Measurements from ENCODE around the gene GSTO1. TPM values are rescaled to one million over a fixed set of nuclear protein-coding genes. Genes with fewer than 3 reads are reported as not detected.
A peak's percentile ranks its signal among the peaks of the same experiment; 100 is the strongest.

GSTO1 gene
- total RNA-seq, 3 donors from 2014 or later (not counting 1 experiment from before 2014, with no cell fraction given): 27.8 to 38.0 (median 31.5) TPM

GRCh38 chr10:104257235-104257634 is 2.5 kb downstream of the GSTO1 start:
- Histone ChIP-seq H3K27ac (ENCODE audit: low read length) (peak overlapping the region; percentile 60), H3K4me1 (ENCODE audit: control insufficient read depth, insufficient read depth, low read length) (peaks cover 12% of the 10 kb centered on the region), H3K36me3 (ENCODE audit: control insufficient read depth, insufficient read depth, low read length) (peaks cover 45% of the 10 kb centered on the region), H3K9me3 (ENCODE audit: control insufficient read depth, insufficient read depth, low read length) (no peaks in the 10 kb centered on the region), H3K4me3 (ENCODE audit: low read length) (no peak overlapping the region), H3K27me3 (ENCODE audit: control insufficient read depth, insufficient read depth, low read length) (no peaks in the 10 kb centered on the region)
- no peak for DNase-seq
- Mint-ChIP-seq H3K27me3 (ENCODE audit: low read depth in 2 of 2) (no peaks in the 10 kb centered on the region), H3K9me3 (no peaks in the 10 kb centered on the region), H3K4me1 (peaks cover 71 to 72% of the 10 kb centered on the region in 2 donors), H3K27ac (peak overlapping the region; percentile 90 to 96), H3K36me3 (peaks cover 18% of the 10 kb centered on the region), H3K4me3 (peak overlapping the region; percentile 49)
- no peak for TF ChIP-seq CTCF (IDR thresholded peaks at IDR 0.05)
- ATAC-seq: no peak
- 100% methylated on average over 2 of the region's 5 CpGs for WGBS (ENCODE audit: insufficient coverage)
- intact Hi-C loops (cut with micrococcal nuclease): no loop called here

- H3K4me1 Mint-ChIP-seq: peaks cover 69% of the 10 kb centered on the region in 2 donors
- H3K9me3 Mint-ChIP-seq: no peaks in the 10 kb centered on the region
- Histone ChIP-seq H3K9me3 (ENCODE audit: control insufficient read depth, insufficient read depth, low read length) (no peaks in the 10 kb centered on the region), H3K4me1 (ENCODE audit: control insufficient read depth, insufficient read depth, low read length) (peaks cover 12% of the 10 kb centered on the region), H3K4me3 (ENCODE audit: low read length) (no peak overlapping the region), H3K36me3 (ENCODE audit: control insufficient read depth, insufficient read depth, low read length) (peaks cover 53% of the 10 kb centered on the region), H3K27ac (ENCODE audit: low read length) (no peak overlapping the region), H3K27me3 (ENCODE audit: control insufficient read depth, insufficient read depth, low read length) (no peaks in the 10 kb centered on the region)
- TF ChIP-seq CTCF (IDR thresholded peaks at IDR 0.05): no peak
- H3K4me3 Mint-ChIP-seq: no peak overlapping the region
- 100% methylated on average over 3 of the region's 3 CpGs for WGBS (ENCODE audit: insufficient coverage)
- H3K36me3 Mint-ChIP-seq: peaks cover 18% of the 10 kb centered on the region
- H3K27ac Mint-ChIP-seq: peak overlapping the region; percentile 73 to 90
- ATAC-seq (no peak), DNase-seq (no peak)
- H3K27me3 Mint-ChIP-seq (ENCODE audit: low read depth in 2 of 2): no peaks in the 10 kb centered on the region
- intact Hi-C loops (cut with micrococcal nuclease): no loop called here
Measured at GRCh38 chr10:104258209-104258608, 3.5 kb downstream of the GSTO1 start.

- no peak for TF ChIP-seq CTCF (IDR thresholded peaks at IDR 0.05)
- ATAC-seq: no peak
- WGBS (ENCODE audit: insufficient coverage): 98% methylated on average over 3 of the region's 3 CpGs
- H3K4me3 Mint-ChIP-seq: no peak overlapping the region
- H3K4me1 ChIP-seq (ENCODE audit: control insufficient read depth, insufficient read depth, low read length): peaks cover 7% of the 10 kb centered on the region
- H3K27ac Mint-ChIP-seq: peak overlapping the region; percentile 73 to 82
- no peak overlapping the region for H3K27ac ChIP-seq (ENCODE audit: low read length)
- H3K4me3 ChIP-seq (ENCODE audit: low read length): no peak overlapping the region
- H3K36me3 ChIP-seq (ENCODE audit: control insufficient read depth, insufficient read depth, low read length): peaks cover 61% of the 10 kb centered on the region
- H3K9me3 ChIP-seq (ENCODE audit: control insufficient read depth, insufficient read depth, low read length): no peaks in the 10 kb centered on the region
- peaks cover 18% of the 10 kb centered on the region for H3K36me3 Mint-ChIP-seq
- no peaks in the 10 kb centered on the region for H3K27me3 Mint-ChIP-seq (ENCODE audit: low read depth in 2 of 2)
- no peaks in the 10 kb centered on the region for H3K9me3 Mint-ChIP-seq
- peaks cover 59 to 65% of the 10 kb centered on the region in 2 donors for H3K4me1 Mint-ChIP-seq
- no peaks in the 10 kb centered on the region for H3K27me3 ChIP-seq (ENCODE audit: control insufficient read depth, insufficient read depth, low read length)
- intact Hi-C loops (cut with micrococcal nuclease): no loop called here
- DNase-seq: no peak
Measured at GRCh38 chr10:104259456-104259855, 4.8 kb downstream of the GSTO1 start.

Data from natural killer cell (primary cell).